ENCODE measurements around the gene GPR78.
"Not testable (repeated sequence)": the region's sequence is repeated elsewhere in the genome, so short reads cannot be mapped to it uniquely, and the experiment has no call there.

DNA sequence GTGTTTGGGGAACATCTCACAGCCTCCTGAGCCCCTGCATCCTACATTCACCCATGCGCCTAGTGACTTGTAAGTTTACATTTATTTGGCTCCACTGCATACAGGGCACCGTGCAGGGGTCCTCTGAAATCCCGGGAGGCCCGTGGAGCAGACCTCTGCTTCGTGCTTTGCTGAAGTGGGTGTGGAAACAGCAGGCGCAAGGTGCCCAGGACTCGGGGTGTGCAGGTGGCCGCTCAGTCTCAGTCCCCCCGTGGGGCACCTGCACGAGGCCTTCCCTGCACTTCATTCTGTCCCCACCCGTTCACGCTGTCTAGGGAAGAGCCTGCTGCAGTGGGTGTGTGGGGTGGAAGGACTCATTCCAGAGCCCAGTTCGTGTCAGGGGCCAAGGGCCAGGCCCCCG, 40.9 kb downstream of the GPR78 start:
- not testable (repeated sequence) for TF ChIP-seq CTCF, POLR2A (IDR thresholded peaks at IDR 0.05)
